Measurements from ENCODE around the gene EPHB1.

DNA sequence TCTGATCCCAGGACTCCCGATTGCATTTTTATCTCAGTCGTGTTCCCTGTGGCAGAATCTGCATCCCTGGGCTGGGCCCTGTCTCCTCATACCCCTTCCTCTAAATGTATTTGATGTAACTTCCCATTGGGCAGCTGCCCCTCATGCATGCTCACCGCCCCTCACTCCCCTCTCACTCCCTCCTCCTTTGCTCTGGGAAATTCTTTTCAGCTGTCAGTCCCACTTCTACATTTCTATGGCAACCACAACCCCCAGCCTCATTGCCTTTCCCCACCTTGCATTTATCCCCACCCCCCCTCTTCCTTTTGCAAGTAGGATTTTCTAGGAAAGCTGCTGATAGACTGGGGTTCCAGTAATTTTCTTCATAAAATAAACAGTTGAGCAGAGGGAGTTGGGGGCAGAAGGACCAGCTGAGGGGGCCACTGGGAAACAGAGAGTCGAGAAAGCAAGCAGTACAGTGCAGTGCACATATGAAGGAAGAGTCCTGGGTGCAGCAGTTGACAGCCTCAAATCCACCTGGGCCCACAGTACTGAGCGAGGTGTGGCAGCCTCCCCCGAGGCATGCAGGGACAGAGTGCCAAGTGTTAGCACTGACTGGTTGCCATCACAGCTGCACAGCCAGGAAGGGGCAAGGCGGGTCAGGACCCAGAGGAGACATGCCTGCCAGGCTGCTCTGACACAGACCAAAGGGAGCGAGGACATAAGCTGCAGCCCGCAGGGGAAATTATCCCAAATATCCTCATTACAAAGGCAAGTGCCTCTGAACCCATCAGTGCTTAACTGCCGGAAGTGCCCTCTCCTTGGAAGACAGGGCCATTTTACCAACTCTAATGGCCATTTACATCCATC is 476.3 kb downstream of the EPHB1 start:
- no peak for TF ChIP-seq POLR2A (IDR thresholded peaks at IDR 0.05)
- TF ChIP-seq, protein P1, sequence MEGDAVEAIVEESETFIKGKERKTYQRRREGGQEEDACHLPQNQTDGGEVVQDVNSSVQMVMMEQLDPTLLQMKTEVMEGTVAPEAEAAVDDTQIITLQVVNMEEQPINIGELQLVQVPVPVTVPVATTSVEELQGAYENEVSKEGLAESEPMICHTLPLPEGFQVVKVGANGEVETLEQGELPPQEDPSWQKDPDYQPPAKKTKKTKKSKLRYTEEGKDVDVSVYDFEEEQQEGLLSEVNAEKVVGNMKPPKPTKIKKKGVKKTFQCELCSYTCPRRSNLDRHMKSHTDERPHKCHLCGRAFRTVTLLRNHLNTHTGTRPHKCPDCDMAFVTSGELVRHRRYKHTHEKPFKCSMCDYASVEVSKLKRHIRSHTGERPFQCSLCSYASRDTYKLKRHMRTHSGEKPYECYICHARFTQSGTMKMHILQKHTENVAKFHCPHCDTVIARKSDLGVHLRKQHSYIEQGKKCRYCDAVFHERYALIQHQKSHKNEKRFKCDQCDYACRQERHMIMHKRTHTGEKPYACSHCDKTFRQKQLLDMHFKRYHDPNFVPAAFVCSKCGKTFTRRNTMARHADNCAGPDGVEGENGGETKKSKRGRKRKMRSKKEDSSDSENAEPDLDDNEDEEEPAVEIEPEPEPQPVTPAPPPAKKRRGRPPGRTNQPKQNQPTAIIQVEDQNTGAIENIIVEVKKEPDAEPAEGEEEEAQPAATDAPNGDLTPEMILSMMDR (IDR thresholded peaks at IDR 0.05), result no peak

Data from esophagus squamous epithelium (tissue), 4 donors.